Activated CD8-positive, alpha-beta T cell treated with anti-CD3 and anti-CD28 coated beads for 36 hours (primary cell): ENCODE results near the gene SMG7. TPM values are rescaled to one million over a fixed set of nuclear protein-coding genes. Genes with fewer than 3 reads are reported as not detected.

Experiments used
- ATAC-seq: fragments of 200-7000 bp; cut with Tn5 transposase; one replicate; pipeline ENCODE4 v1.10.0; 2021; ENCODE audit warnings: mild to moderate bottlenecking, moderate library complexity
- CTCF ChIA-PET: fragments of 350-600 bp; sonication (Branson Sonifier 250); formaldehyde crosslinking; loops from one replicate; lab custom pipeline; 2021; ENCODE audit warnings: antibody characterized with exemption; lab: Charles Lee
- POLR2A ChIA-PET: fragments of 350-600 bp; sonication (Branson Sonifier 250); formaldehyde crosslinking; loops from one replicate; lab custom pipeline; 2021; ENCODE audit warnings: antibody characterized with exemption; lab: Charles Lee
- DNase-seq: peaks from one replicate; pipeline ENCODE4 v3.0.0-alpha.2; 2020
- H3K27ac Mint-ChIP-seq: one replicate; pipeline ENCODE4 v1.8.0; 2021; ENCODE audit warnings: mild to moderate bottlenecking, mixed read lengths
- H3K27me3 Mint-ChIP-seq: one replicate; pipeline ENCODE4 v1.8.0; 2021; ENCODE audit warnings: mixed read lengths
- H3K36me3 Mint-ChIP-seq: one replicate; pipeline ENCODE4 v1.8.0; 2021; ENCODE audit warnings: low read depth, mixed read lengths
- H3K4me1 Mint-ChIP-seq: one replicate; pipeline ENCODE4 v1.8.0; 2021; ENCODE audit warnings: low read depth, mixed read lengths
- H3K4me3 Mint-ChIP-seq: one replicate; pipeline ENCODE4 v1.8.0; 2021; ENCODE audit warnings: mild to moderate bottlenecking, moderate library complexity, mixed read lengths
- H3K9me3 Mint-ChIP-seq: one replicate; pipeline ENCODE4 v1.8.0; 2021; ENCODE audit warnings: mixed read lengths
- CTCF ChIP-seq: fragments of 200-600 bp; IDR thresholded peaks from one replicate; pipeline ENCODE4 v1.8.0; 2022; ENCODE audit warnings: antibody characterized with exemption, mild to moderate bottlenecking
- intact Hi-C: fragments of 100-400 bp; cut with micrococcal nuclease; formaldehyde crosslinking; loops from one replicate; pipeline ENCODE4 v1.10.0; 2022
- total RNA-seq, 2 experiments: library from RNA; stranded (reverse); gene quantifications; one replicate each; pipeline ENCODE4 v1.2.3, GENCODE V29; 2021

SMG7 gene
- total RNA-seq, 2 experiments from 2014 or later, result 59.2 to 59.5 TPM

- DNase-seq, result peak; percentile 82
- TF ChIP-seq CTCF, result no peak
- POLR2A ChIA-PET, result interaction anchor here (0.6 to 1.1 kb wide), 8 partner anchors 26 to 451 kb away, joined by 3 to 9 read pairs (median 3); partner anchors contain the start of genes ARPC5 and NCF2
- Mint-ChIP-seq H3K9me3 (no peaks in the 10 kb centered on the region), H3K4me1 (peaks cover 25% of the 10 kb centered on the region), H3K27me3 (no peaks in the 10 kb centered on the region), H3K36me3 (peaks cover 12% of the 10 kb centered on the region), H3K4me3 (peak overlapping the region; percentile 86), H3K27ac (peak overlapping the region; percentile 100)
- intact Hi-C loops, result loop anchor here (5.0 to 10.0 kb wide), 2 partner anchors 74 to 161 kb away; no protein-coding TSS in a partner anchor
- ATAC-seq, result peak; percentile 27
- CTCF ChIA-PET, result no interaction called here
Observed at GRCh38 chr1:183470961-183471742, 1.1 kb upstream of the SMG7 start.

- H3K36me3 Mint-ChIP-seq, result peaks cover 12% of the 10 kb centered on the region
- no peaks in the 10 kb centered on the region for H3K9me3 Mint-ChIP-seq
Observed at GRCh38 chr1:183471743-183472487, 384 bp upstream of the SMG7 start.

GRCh38 chr1:183473217-183473536, 878 bp downstream of the SMG7 start:
- DNase-seq (peak; percentile 13), ATAC-seq (no peak)
- Mint-ChIP-seq H3K4me1 (peaks cover 24% of the 10 kb centered on the region), H3K9me3 (no peaks in the 10 kb centered on the region), H3K36me3 (peaks cover 12% of the 10 kb centered on the region), H3K27ac (peak overlapping the region; percentile 100), H3K4me3 (peak overlapping the region; percentile 86), H3K27me3 (no peaks in the 10 kb centered on the region)
- TF ChIP-seq CTCF, result no peak
- ChIA-PET CTCF (interaction anchor here (0.7 to 2.0 kb wide), 2 partner anchors 23 to 161 kb away, joined by 3 to 6 read pairs; no protein-coding TSS in a partner anchor), POLR2A (interaction anchor here (0.6 to 1.5 kb wide), 6 partner anchors 12 to 161 kb away, joined by 3 to 4 read pairs (median 3); no protein-coding TSS in a partner anchor)
- intact Hi-C loops, result loop anchor here (5.0 to 10.0 kb wide), 2 partner anchors 72 to 159 kb away; no protein-coding TSS in a partner anchor

More at GRCh38 chr1:183471743-183472487, 384 bp upstream of the SMG7 start:
- CTCF ChIA-PET, result interaction anchor here (2.0 kb wide), 1 partner anchor 162 kb away, joined by 6 read pairs; no protein-coding TSS in a partner anchor
- H3K27ac Mint-ChIP-seq, result peak overlapping the region; percentile 100
- H3K27me3 Mint-ChIP-seq, result no peaks in the 10 kb centered on the region
- POLR2A ChIA-PET, result interaction anchor here (0.6 to 1.2 kb wide), 5 partner anchors 17 to 450 kb away, joined by 3 to 4 read pairs (median 4); partner anchors contain the start of gene NCF2
- peak; percentile 70 for ATAC-seq
- H3K4me3 Mint-ChIP-seq, result peak overlapping the region; percentile 86
- TF ChIP-seq CTCF, result no peak
- peak; percentile 98 for DNase-seq
- peaks cover 25% of the 10 kb centered on the region for H3K4me1 Mint-ChIP-seq
- intact Hi-C loops, result loop anchor here (5.0 to 10.0 kb wide), 2 partner anchors 73 to 160 kb away; no protein-coding TSS in a partner anchor

GRCh38 chr1:183476081-183476480, 3.8 kb downstream of the SMG7 start:
- Mint-ChIP-seq H3K27me3 (no peaks in the 10 kb centered on the region), H3K27ac (no peak overlapping the region), H3K4me1 (peaks cover 44% of the 10 kb centered on the region), H3K36me3 (peaks cover 15% of the 10 kb centered on the region), H3K9me3 (no peaks in the 10 kb centered on the region), H3K4me3 (no peak overlapping the region)
- TF ChIP-seq CTCF, result no peak
- CTCF ChIA-PET, result interaction anchor here (1.5 kb wide), 1 partner anchor 9 kb away, joined by 3 read pairs; no protein-coding TSS in a partner anchor
- no peak for DNase-seq
- no peak for ATAC-seq
- POLR2A ChIA-PET, result no interaction called here
- intact Hi-C loops, result loop anchor here (10.0 kb wide), 1 partner anchor 69 kb away; no protein-coding TSS in a partner anchor
